Activated B cell treated with CpG ODN at 0.5 μM for 24 hours (primary cell): ENCODE measurements around the gene PRKN. TPM values are rescaled to one million over a fixed set of nuclear protein-coding genes. Genes with fewer than 3 reads are reported as not detected.

ENCODE experiments used
- ATAC-seq: fragments of 200-7000 bp; cut with Tn5 transposase; one replicate; pipeline ENCODE4 v1.10.0; 2021; ENCODE audit warnings: low read depth, mild to moderate bottlenecking, moderate library complexity
- CTCF ChIA-PET: fragments of 350-600 bp; sonication (Branson Sonifier 250); formaldehyde crosslinking; loops from one replicate; lab custom pipeline; 2021; ENCODE audit warnings: antibody characterized with exemption; lab: Charles Lee
- POLR2A ChIA-PET: fragments of 350-600 bp; sonication (Branson Sonifier 250); formaldehyde crosslinking; loops from one replicate; lab custom pipeline; 2021; ENCODE audit warnings: antibody characterized with exemption; lab: Charles Lee
- DNase-seq: peaks from one replicate; pipeline ENCODE4 v3.0.0; 2022
- H3K27ac Mint-ChIP-seq: one replicate; pipeline ENCODE4 v1.8.0; 2020; ENCODE audit warnings: mixed read lengths
- H3K27me3 Mint-ChIP-seq: one replicate; pipeline ENCODE4 v1.8.0; 2021; ENCODE audit warnings: mixed read lengths
- H3K36me3 Mint-ChIP-seq: one replicate; pipeline ENCODE4 v1.8.0; 2021; ENCODE audit warnings: low read depth, mixed read lengths
- H3K4me1 Mint-ChIP-seq: one replicate; pipeline ENCODE4 v1.8.0; 2021; ENCODE audit warnings: mixed read lengths
- H3K4me3 Mint-ChIP-seq: one replicate; pipeline ENCODE4 v1.8.0; 2020; ENCODE audit warnings: mild to moderate bottlenecking, mixed read lengths
- H3K9me3 Mint-ChIP-seq: one replicate; pipeline ENCODE4 v1.8.0; 2020; ENCODE audit warnings: mixed read lengths
- CTCF ChIP-seq: fragments of 200-600 bp; IDR thresholded peaks from one replicate; pipeline ENCODE4 v1.8.0; 2022; ENCODE audit warnings: antibody characterized with exemption, mild to moderate bottlenecking
- intact Hi-C: fragments of 100-400 bp; cut with micrococcal nuclease; formaldehyde crosslinking; loops from one replicate; pipeline ENCODE4 v1.15.1; 2024
- total RNA-seq: library from RNA; stranded (reverse); gene quantifications from 2 replicates; pipeline ENCODE4 v1.2.3, GENCODE V29; 2022

Gene PRKN
- total RNA-seq, 1 donor from 2014 or later = 2.3 TPM

- H3K36me3 Mint-ChIP-seq = no peaks in the 10 kb centered on the region
- ChIA-PET CTCF (no interaction called here), POLR2A (no interaction called here)
- DNase-seq (no peak), ATAC-seq (no peak)
- no peak overlapping the region for H3K27ac Mint-ChIP-seq
- no peak overlapping the region for H3K4me3 Mint-ChIP-seq
- no peaks in the 10 kb centered on the region for H3K4me1 Mint-ChIP-seq
- peaks cover 6% of the 10 kb centered on the region for H3K9me3 Mint-ChIP-seq
- TF ChIP-seq CTCF = no peak
- intact Hi-C loops = no loop called here
- H3K27me3 Mint-ChIP-seq = no peaks in the 10 kb centered on the region
Observed at GRCh38 chr6:162345051-162345511, 382.5 kb downstream of the PRKN start.

GRCh38 chr6:162344646-162345010, 382.9 kb downstream of the PRKN start:
- Mint-ChIP-seq H3K4me1 (no peaks in the 10 kb centered on the region), H3K4me3 (no peak overlapping the region), H3K27me3 (no peaks in the 10 kb centered on the region), H3K9me3 (peaks cover 3% of the 10 kb centered on the region), H3K36me3 (no peaks in the 10 kb centered on the region), H3K27ac (no peak overlapping the region)
- intact Hi-C loops = no loop called here
- ATAC-seq = no peak
- no peak for TF ChIP-seq CTCF
- ChIA-PET CTCF (no interaction called here), POLR2A (no interaction called here)
- DNase-seq = no peak

- Mint-ChIP-seq H3K36me3 (no peaks in the 10 kb centered on the region), H3K27me3 (no peaks in the 10 kb centered on the region), H3K4me3 (no peak overlapping the region), H3K27ac (no peak overlapping the region), H3K4me1 (no peaks in the 10 kb centered on the region), H3K9me3 (peaks cover 2% of the 10 kb centered on the region)
- ATAC-seq = no peak
- ChIA-PET CTCF (no interaction called here), POLR2A (no interaction called here)
- no peak for DNase-seq
- no peak for TF ChIP-seq CTCF
- intact Hi-C loops = no loop called here
Observed at GRCh38 chr6:162343936-162344645, 383.5 kb downstream of the PRKN start.

- ATAC-seq = no peak
- H3K4me3 Mint-ChIP-seq = no peak overlapping the region
- H3K36me3 Mint-ChIP-seq = no peaks in the 10 kb centered on the region
- POLR2A ChIA-PET = no interaction called here
- no peaks in the 10 kb centered on the region for H3K4me1 Mint-ChIP-seq
- CTCF ChIA-PET = no interaction called here
- H3K9me3 Mint-ChIP-seq = peaks cover 2% of the 10 kb centered on the region
- intact Hi-C loops = no loop called here
- H3K27me3 Mint-ChIP-seq = no peaks in the 10 kb centered on the region
- TF ChIP-seq CTCF = no peak
- no peak for DNase-seq
- H3K27ac Mint-ChIP-seq = no peak overlapping the region
Observed at GRCh38 chr6:162343198-162343935, 384.2 kb downstream of the PRKN start.

- H3K27me3 Mint-ChIP-seq = no peaks in the 10 kb centered on the region
- intact Hi-C loops = no loop called here
- ATAC-seq (no peak), DNase-seq (no peak)
- H3K4me1 Mint-ChIP-seq = no peaks in the 10 kb centered on the region
- peaks cover 4% of the 10 kb centered on the region for H3K9me3 Mint-ChIP-seq
- POLR2A ChIA-PET = no interaction called here
- no peak overlapping the region for H3K27ac Mint-ChIP-seq
- CTCF ChIA-PET = no interaction called here
- H3K36me3 Mint-ChIP-seq = no peaks in the 10 kb centered on the region
- H3K4me3 Mint-ChIP-seq = no peak overlapping the region
- no peak for TF ChIP-seq CTCF
Observed at GRCh38 chr6:162337412-162337811, 390.2 kb downstream of the PRKN start.
